H9 (cell line): Measurements from ENCODE around the gene DUOX1. TPM values are rescaled to one million over a fixed set of nuclear protein-coding genes. Genes with fewer than 3 reads are reported as not detected.

ENCODE experiments used
- DNase-seq: peaks from one replicate; pipeline ENCODE4 v3.0.0-alpha.2; 2017
- H2AFZ ChIP-seq: one replicate; pipeline ENCODE4 v1.6.1; 2013; ENCODE audit warnings: mild to moderate bottlenecking, low read length, control low read depth, moderate library complexity
- H2AK5ac ChIP-seq: 2 replicates; pipeline ENCODE4 v1.6.1; 2013; ENCODE audit warnings: low read length, control low read depth, mixed read lengths; ENCODE audit not compliant: insufficient read length
- H2BK120ac ChIP-seq: one replicate; pipeline ENCODE4 v1.6.1; 2013; ENCODE audit warnings: low read depth, mild to moderate bottlenecking, low read length, control low read depth, inconsistent platforms; ENCODE audit not compliant: poor library complexity, severe bottlenecking
- H2BK12ac ChIP-seq: 2 replicates; pipeline ENCODE4 v1.6.1; 2013; ENCODE audit warnings: low read length, control low read depth, mixed read lengths, low read depth; ENCODE audit not compliant: insufficient read length
- H2BK15ac ChIP-seq: 2 replicates; pipeline ENCODE4 v1.6.1; 2013; ENCODE audit warnings: low read depth, low read length, control low read depth
- H2BK20ac ChIP-seq: one replicate; pipeline ENCODE4 v1.6.1; 2013; ENCODE audit warnings: low read depth, mild to moderate bottlenecking, low read length, control low read depth, inconsistent platforms; ENCODE audit not compliant: poor library complexity, severe bottlenecking
- H2BK5ac ChIP-seq: 2 replicates; pipeline ENCODE4 v1.6.1; 2013; ENCODE audit warnings: low read length, control low read depth, mixed read lengths; ENCODE audit not compliant: insufficient read length
- H3K14ac ChIP-seq: 2 replicates; pipeline ENCODE4 v1.6.1; 2013; ENCODE audit warnings: low read length, control low read depth; ENCODE audit not compliant: insufficient read depth
- H3K18ac ChIP-seq: 2 replicates; pipeline ENCODE4 v1.6.1; 2013; ENCODE audit warnings: low read depth, mild to moderate bottlenecking, mixed read lengths, low read length, control low read depth; ENCODE audit not compliant: insufficient read length
- H3K23ac ChIP-seq: 2 replicates; pipeline ENCODE4 v1.6.1; 2013; ENCODE audit warnings: low read length, control low read depth, mixed read lengths, low read depth; ENCODE audit not compliant: insufficient read length
- H3K23me2 ChIP-seq: 2 replicates; pipeline ENCODE4 v1.6.1; 2013; ENCODE audit warnings: low read depth, mild to moderate bottlenecking, mixed read lengths, low read length, control low read depth; ENCODE audit not compliant: insufficient read length, poor library complexity, severe bottlenecking
- H3K27ac ChIP-seq: 2 replicates; pipeline ENCODE4 v1.5.1; 2013; ENCODE audit warnings: low read length, control low read depth, mixed read lengths, low read depth; ENCODE audit not compliant: insufficient read length
- H3K27me3 ChIP-seq: 2 replicates; pipeline ENCODE4 v1.6.1; 2013; ENCODE audit warnings: low read length, control low read depth, inconsistent platforms; ENCODE audit not compliant: insufficient read depth
- H3K4ac ChIP-seq: 2 replicates; pipeline ENCODE4 v1.6.1; 2013; ENCODE audit warnings: low read depth, mild to moderate bottlenecking, control low read depth, inconsistent platforms, low read length, moderate library complexity
- H3K4me1 ChIP-seq: 2 replicates; pipeline ENCODE4 v1.6.1; 2013; ENCODE audit warnings: low read length, control low read depth, inconsistent platforms; ENCODE audit not compliant: insufficient read depth
- H3K4me2 ChIP-seq: 2 replicates; pipeline ENCODE4 v1.6.1; 2013; ENCODE audit warnings: low read length, control low read depth, mixed read lengths; ENCODE audit not compliant: insufficient read length, insufficient read depth
- H3K56ac ChIP-seq: 2 replicates; pipeline ENCODE4 v1.6.1; 2013; ENCODE audit warnings: low read depth, mild to moderate bottlenecking, mixed read lengths, low read length, control low read depth; ENCODE audit not compliant: insufficient read length
- H3K79me1 ChIP-seq: 2 replicates; pipeline ENCODE4 v1.6.1; 2013; ENCODE audit warnings: low read depth, mild to moderate bottlenecking, moderate library complexity, low read length, control low read depth, inconsistent platforms; ENCODE audit not compliant: insufficient read depth, poor library complexity, severe bottlenecking
- H3K79me2 ChIP-seq: 2 replicates; pipeline ENCODE4 v1.6.1; 2013; ENCODE audit warnings: low read length, control low read depth, inconsistent platforms; ENCODE audit not compliant: insufficient read depth
- H3K9ac ChIP-seq: 2 replicates; pipeline ENCODE4 v1.6.1; 2013; ENCODE audit warnings: low read length, control low read depth, mixed read lengths; ENCODE audit not compliant: insufficient read length; ENCODE audit errors: extremely low read depth
- H3K9me3 ChIP-seq: one replicate; pipeline ENCODE4 v1.6.1; 2013; ENCODE audit warnings: low read depth, low read length, inconsistent platforms; ENCODE audit not compliant: control insufficient read depth
- H3T11ph ChIP-seq: one replicate; pipeline ENCODE4 v1.6.1; 2013; ENCODE audit warnings: mild to moderate bottlenecking, low read length, control low read depth, inconsistent platforms
- H4K20me1 ChIP-seq: one replicate; pipeline ENCODE4 v1.6.1; 2013; ENCODE audit not compliant: control insufficient read depth, insufficient read length, insufficient read depth
- H4K5ac ChIP-seq: 2 replicates; pipeline ENCODE4 v1.6.1; 2013; ENCODE audit warnings: low read depth, mild to moderate bottlenecking, mixed read lengths, low read length, control low read depth; ENCODE audit not compliant: insufficient read length
- H4K8ac ChIP-seq: replicated peaks from 2 replicates; pipeline ENCODE4 v1.6.1; 2013; ENCODE audit warnings: low read length, control low read depth, mixed read lengths, low read depth; ENCODE audit not compliant: insufficient read length
- H4K91ac ChIP-seq: 2 replicates; pipeline ENCODE4 v1.6.1; 2013; ENCODE audit warnings: low read depth, mild to moderate bottlenecking, moderate library complexity, mixed read lengths, low read length, control low read depth; ENCODE audit not compliant: insufficient read length
- H3K27ac Mint-ChIP-seq, 3 experiments: 2 replicates in 2 of 3; 3 replicates in 1 of 3; pipeline ENCODE4 v1.8.0; 2020 to 2021; ENCODE audit warnings: mixed read lengths in 3 of 3, mild to moderate bottlenecking in 1 of 3, moderate library complexity in 1 of 3
- H3K27me3 Mint-ChIP-seq: 2 replicates; pipeline ENCODE4 v1.8.0; 2021; ENCODE audit warnings: low read depth, mild to moderate bottlenecking, moderate library complexity, mixed read lengths
- H3K36me3 Mint-ChIP-seq, 3 experiments: 2 replicates in 2 of 3; 3 replicates in 1 of 3; pipeline ENCODE4 v1.8.0; 2020 to 2021; ENCODE audit warnings: low read depth in 3 of 3, mixed read lengths in 3 of 3; ENCODE audit not compliant: insufficient read depth in 1 of 3
- H3K4me1 Mint-ChIP-seq, 2 experiments: 2 replicates each; pipeline ENCODE4 v1.8.0; 2020; ENCODE audit warnings: mixed read lengths in 2 of 2
- H3K4me3 Mint-ChIP-seq, 2 experiments: 2 replicates in 1 of 2; 3 replicates in 1 of 2; pipeline ENCODE4 v1.8.0; 2020 to 2021; ENCODE audit warnings: mild to moderate bottlenecking in 2 of 2, mixed read lengths in 2 of 2, moderate library complexity in 1 of 2
- H3K9me3 Mint-ChIP-seq, 2 experiments: 2 replicates in 1 of 2; 3 replicates in 1 of 2; pipeline ENCODE4 v1.8.0; 2020; ENCODE audit warnings: mild to moderate bottlenecking in 2 of 2, mixed read lengths in 2 of 2, moderate library complexity in 1 of 2
- WGBS: extraction: QIAGEN DNeasy Blood & Tissue Kit; methylation state at CpG from one replicate; pipeline ENCODE4 v1.1.7; 2013; ENCODE audit warnings: missing lambda C conversion rate, low lambda C conversion rate, mixed read lengths; ENCODE audit not compliant: insufficient read length; ENCODE audit errors: extremely low coverage; 5-methylcytosine and 5-hydroxymethylcytosine counted together
- total RNA-seq: library from RNA; stranded (reverse); gene quantifications from 2 replicates; pipeline ENCODE4 v1.2.1, GENCODE V29; 2021
- TF ChIP-seq, protein P1 (sequence below): fragments of 200-600 bp; sonication (generic); conservative IDR thresholded peaks from 3 replicates; pipeline ENCODE4 v1.8.0; 2021; ENCODE audit warnings: antibody characterized with exemption, mild to moderate bottlenecking

The DUOX1 gene
- total RNA-seq, 1 experiment from 2014 or later: 2.6 TPM

DNA sequence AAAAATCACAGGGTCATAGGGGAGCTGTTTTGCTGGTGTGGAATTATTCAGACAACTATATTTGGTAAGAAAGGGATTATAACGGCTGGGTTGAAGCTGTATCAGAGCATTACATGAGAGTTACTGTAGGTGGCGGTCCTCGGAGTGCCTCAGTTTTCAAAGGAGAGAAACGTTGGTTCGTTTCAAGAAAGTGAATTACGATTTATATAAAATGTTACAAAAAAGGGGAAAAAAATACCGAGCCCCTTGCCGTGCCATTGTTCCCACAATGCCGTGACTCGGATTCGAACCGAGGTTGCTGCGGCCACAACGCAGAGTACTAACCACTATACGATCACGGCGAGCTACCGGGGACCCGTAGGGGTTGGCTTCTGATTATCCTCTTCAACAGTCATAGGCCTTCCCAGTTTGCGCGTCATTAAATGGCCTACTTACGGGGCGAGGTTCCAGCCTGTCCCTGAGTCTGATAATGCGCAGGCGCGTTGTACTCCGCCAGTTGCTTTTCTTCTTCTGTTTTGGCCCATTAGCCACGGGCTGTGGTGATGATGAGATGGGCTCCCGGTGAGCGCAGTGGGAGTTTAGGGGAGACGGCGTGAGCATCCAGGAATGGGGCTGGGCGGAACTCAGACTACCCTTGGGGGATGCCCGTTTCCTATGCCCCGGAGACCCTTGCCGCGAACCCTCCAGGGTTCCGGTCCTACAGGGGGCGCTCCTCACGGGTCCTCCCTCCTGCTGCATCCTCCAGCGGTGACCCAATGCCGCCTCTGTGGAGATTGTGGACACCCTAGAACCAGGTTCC, 68.7 kb downstream of the DUOX1 start:
- H2AK5ac ChIP-seq: no peak overlapping the region
- no peak overlapping the region for H4K91ac ChIP-seq
- H3K27me3 Mint-ChIP-seq: peaks cover under 1% of the 10 kb centered on the region
- peak; percentile 95 for DNase-seq
- no peak overlapping the region for H4K5ac ChIP-seq
- H2BK12ac ChIP-seq: no peak overlapping the region
- H3K4me1 Mint-ChIP-seq: peaks cover 8 to 13% of the 10 kb centered on the region in 2 experiments; a peak in 3 of 4 replicates
- no peak overlapping the region for H3K23ac ChIP-seq
- no peaks in the 10 kb centered on the region for H3K27me3 ChIP-seq
- H4K20me1 ChIP-seq: no peaks in the 10 kb centered on the region
- H2BK20ac ChIP-seq: no peak overlapping the region
- no peak overlapping the region for H3K4ac ChIP-seq
- peaks cover 0 to 6% of the 10 kb centered on the region in 2 experiments; a peak in 3 of 5 replicates for H3K9me3 Mint-ChIP-seq
- no peaks in the 10 kb centered on the region for H3K79me1 ChIP-seq
- no peaks in the 10 kb centered on the region for H3K79me2 ChIP-seq
- H3K27ac Mint-ChIP-seq: peak overlapping the region; percentile 84 to 95 (median 87); a peak in 6 of 7 replicates
- no peak overlapping the region for H3T11ph ChIP-seq
- H3K14ac ChIP-seq: no peak overlapping the region; the same call in 1 of the 2 replicates
- H2AFZ ChIP-seq: peak overlapping the region; percentile 99
- no peak overlapping the region for H2BK15ac ChIP-seq
- no peak overlapping the region for H3K56ac ChIP-seq
- no peak overlapping the region for H4K8ac ChIP-seq
- H3K18ac ChIP-seq: peak overlapping the region; percentile 71
- H2BK5ac ChIP-seq: no peak overlapping the region
- no peak overlapping the region for H3K27ac ChIP-seq
- peak overlapping the region; percentile 83 for H3K9ac ChIP-seq
- peaks cover 14% of the 10 kb centered on the region for H3K23me2 ChIP-seq
- TF ChIP-seq, protein P1, sequence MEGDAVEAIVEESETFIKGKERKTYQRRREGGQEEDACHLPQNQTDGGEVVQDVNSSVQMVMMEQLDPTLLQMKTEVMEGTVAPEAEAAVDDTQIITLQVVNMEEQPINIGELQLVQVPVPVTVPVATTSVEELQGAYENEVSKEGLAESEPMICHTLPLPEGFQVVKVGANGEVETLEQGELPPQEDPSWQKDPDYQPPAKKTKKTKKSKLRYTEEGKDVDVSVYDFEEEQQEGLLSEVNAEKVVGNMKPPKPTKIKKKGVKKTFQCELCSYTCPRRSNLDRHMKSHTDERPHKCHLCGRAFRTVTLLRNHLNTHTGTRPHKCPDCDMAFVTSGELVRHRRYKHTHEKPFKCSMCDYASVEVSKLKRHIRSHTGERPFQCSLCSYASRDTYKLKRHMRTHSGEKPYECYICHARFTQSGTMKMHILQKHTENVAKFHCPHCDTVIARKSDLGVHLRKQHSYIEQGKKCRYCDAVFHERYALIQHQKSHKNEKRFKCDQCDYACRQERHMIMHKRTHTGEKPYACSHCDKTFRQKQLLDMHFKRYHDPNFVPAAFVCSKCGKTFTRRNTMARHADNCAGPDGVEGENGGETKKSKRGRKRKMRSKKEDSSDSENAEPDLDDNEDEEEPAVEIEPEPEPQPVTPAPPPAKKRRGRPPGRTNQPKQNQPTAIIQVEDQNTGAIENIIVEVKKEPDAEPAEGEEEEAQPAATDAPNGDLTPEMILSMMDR: peak; percentile 81
- H3K4me3 Mint-ChIP-seq: no peak overlapping the region
- no CpG with 5 or more reads among the region's 42 CpGs for WGBS
- no peaks in the 10 kb centered on the region for H3K9me3 ChIP-seq
- no peaks in the 10 kb centered on the region; a peak in 1 of 7 replicates for H3K36me3 Mint-ChIP-seq
- H3K4me2 ChIP-seq: peak overlapping the region; percentile 96
- H2BK120ac ChIP-seq: peak overlapping the region; percentile 77
- H3K4me1 ChIP-seq: no peaks in the 10 kb centered on the region; the same call in 1 of the 2 replicates
